GM11168 (cell line): ENCODE measurements around the gene NME2.

Experiments used
- in situ Hi-C: fragments of 300-500 bp; cut with MboI; formaldehyde crosslinking; loops from one replicate; pipeline ENCODE4 v1.12.0; 2022; ENCODE audit warnings: low sequenced_read_pairs; ENCODE audit not compliant: unreplicated experiment

NME2 gene

DNA sequence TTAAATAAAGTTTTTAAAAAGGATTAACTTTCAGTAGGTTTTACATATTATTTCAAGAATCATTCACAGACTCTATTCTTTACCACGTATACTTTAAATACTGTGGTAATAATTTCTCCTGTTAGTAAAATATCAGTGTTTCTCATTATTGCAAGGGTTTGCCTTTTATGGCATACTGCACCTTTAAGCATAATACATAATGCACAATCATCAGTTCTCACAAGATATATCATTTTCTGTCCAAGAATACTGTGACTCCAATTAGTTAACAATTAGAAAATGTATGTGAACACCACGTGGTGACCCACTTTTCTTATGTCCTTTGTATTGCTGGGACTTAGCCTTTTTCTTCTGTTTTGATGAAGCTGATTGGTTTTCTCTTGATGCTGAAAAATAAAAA lies 25.7 kb downstream of the NME2 start:
- in situ Hi-C loops, result no loop called here

DNA sequence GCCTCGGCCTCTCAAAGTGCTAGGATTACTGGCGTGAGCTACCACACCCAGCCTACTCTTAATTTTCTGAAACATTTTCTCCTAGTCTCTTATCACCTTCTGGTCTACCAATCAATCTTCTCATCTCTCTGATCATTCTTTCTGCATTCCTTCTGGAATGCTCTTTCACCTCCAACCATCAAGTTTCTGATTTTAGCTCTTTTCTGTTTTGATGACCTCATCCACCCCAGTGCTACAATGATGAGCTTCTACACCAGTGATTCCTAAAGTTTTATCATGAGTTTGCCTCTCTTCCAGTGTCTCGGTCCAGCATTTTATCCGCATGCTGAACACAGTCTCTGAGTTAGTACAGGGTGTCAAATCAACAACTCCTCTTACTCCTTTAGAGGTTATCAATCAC lies 31.5 kb downstream of the NME2 start:
- in situ Hi-C loops, result no loop called here

DNA sequence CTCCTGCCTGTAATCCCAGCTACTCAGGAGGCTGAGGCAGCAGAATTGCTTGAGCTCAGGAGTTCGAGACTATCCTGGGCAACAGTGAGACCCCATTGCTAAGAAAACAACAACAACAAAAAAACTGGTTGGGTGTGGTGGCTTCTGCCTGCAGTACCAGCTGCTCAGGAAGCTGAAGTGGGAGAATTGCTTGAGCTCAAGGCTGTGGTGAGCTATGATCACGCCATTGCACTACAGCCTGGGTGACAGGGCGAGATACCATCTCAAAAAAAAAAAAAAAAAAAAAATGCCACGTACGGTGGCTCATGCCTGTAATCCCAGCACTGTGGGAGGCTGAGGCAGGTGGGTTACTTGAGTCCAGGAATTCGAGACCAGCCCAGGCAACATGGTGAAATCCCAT lies 34.1 kb downstream of the NME2 start:
- in situ Hi-C loops, result no loop called here

DNA sequence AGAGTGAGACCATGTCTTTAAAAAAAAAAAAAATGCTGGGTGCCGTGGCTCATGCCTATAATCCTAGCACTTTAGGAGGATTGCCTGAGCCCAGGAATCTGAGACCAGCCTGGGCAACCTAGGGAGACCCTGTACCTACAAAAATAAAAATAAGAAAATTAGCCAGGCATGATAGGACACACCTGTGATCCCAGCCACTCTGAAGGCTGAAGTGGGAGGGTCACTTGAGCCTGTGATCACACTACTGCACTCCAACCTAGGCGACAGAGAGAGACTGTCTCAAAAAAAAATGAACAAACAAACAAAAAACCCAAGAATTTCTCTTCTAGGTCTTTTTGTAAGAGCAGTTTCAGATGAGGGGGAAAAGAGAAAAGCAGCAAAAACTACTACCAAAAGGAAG lies 34.6 kb downstream of the NME2 start:
- in situ Hi-C loops, result no loop called here

DNA sequence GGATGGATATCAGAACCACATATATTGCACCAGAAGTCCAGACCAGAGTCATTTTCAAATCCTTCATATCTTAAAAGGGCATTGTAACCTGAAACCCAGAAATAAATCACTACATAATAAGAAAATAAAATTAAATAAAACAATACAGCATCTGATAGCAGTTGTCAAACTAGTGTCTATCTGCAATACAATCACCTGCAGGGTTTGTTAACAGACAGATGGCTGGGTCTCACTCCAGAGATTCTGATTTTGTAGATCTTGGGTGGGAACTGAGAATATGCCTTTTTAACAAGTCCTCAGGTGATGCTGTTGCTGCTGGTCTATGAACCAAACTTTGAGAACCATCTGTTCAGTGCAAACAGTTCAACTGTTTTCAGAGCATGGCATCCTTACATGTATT lies 37.6 kb downstream of the NME2 start:
- in situ Hi-C loops, result no loop called here

DNA sequence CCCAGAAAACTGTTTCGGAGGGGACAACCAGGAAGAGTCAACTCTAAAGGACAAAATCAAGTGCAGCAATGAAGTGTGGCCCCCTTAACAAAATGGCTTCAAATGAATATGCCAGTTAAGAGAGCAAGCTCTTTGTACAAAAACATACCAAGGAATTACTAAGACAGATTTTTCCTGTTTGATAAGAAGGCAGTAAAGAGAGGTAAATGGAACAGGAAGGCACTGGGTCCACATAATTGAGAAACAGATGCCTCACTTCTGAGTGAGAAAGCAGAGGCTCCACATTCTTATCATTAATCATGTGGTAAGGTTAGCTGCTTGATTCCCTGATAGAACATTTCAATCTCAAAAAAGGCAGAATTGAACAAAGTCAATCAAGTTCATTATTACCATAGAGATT lies 48.7 kb downstream of the NME2 start:
- in situ Hi-C loops, result no loop called here

DNA sequence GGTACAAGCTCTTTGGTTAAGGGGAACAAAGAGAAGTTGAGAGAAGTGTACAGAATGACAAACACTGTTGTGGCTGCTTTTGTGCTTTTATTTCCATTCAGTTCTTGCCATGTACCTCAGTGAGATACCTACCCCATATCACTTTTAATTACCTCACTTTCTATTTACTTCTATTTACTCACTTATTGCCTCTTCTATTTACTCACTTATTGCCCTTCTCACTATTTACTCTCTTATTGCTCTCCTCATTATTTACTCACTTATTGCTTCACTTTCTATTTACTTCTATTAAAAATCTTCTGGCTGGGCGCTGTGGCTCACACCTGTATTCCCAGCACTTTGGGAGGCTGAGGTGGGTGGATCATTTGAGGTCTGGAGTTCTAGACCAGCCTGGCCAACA lies 51.7 kb downstream of the NME2 start:
- in situ Hi-C loops, result no loop called here

DNA sequence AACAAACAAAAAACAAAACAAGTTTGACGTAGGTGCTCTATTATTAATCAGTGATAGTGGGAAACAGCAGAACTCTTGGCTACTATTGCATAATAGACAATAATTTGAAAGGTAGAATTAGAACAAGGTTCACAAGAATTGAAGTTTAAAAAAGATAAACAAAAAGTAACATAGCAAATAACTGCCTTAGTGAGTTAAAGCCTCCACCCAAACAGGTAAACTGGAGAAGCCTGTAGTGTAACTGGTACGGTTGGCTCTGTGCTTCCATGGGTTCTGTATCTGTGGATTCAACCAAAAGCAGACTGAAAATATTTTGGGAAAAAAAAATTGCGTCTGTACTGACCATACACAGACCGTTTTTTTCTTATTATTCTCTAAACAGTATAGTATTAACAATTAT lies 55.1 kb downstream of the NME2 start:
- in situ Hi-C loops, result no loop called here
